K562 (cell line): ENCODE measurements around the gene STX3. TPM values are rescaled to one million over a fixed set of nuclear protein-coding genes. Genes with fewer than 3 reads are reported as not detected.
A peak's percentile ranks its signal among the peaks of the same experiment; 100 is the strongest.

ENCODE experiments used
- CBX3 ChIP-seq, 2 experiments: IDR thresholded peaks; 1 replicate in 1 of 2; 2 replicates in 1 of 2; pipeline ENCODE4 v1.6.1; 2012; ENCODE audit warnings: inconsistent platforms in 2 of 2, low read length in 2 of 2, borderline replicate concordance in 1 of 2, control low read depth in 1 of 2
- DDX20 ChIP-seq: fragments of 450-650 bp; IDR thresholded peaks from 2 replicates; pipeline ENCODE4 v1.6.1; 2016; ENCODE audit warnings: missing genetic modification characterization, low read depth, mild to moderate bottlenecking, missing compliant biosample characterization, moderate library complexity
- HDGF ChIP-seq: fragments of 450-650 bp; IDR thresholded peaks from 2 replicates; pipeline ENCODE4 v1.6.1; 2016
- HNRNPUL1 ChIP-seq: fragments of 200-400 bp; formaldehyde crosslinking; IDR thresholded peaks from 2 replicates; pipeline ENCODE4 v1.6.1; 2017; ENCODE audit warnings: low read length
- HOXB6 ChIP-seq: fragments of 250-450 bp; sonication (Bioruptor Pico); IDR thresholded peaks from 2 replicates; pipeline ENCODE4 v1.5.1; 2022; ENCODE audit warnings: mild to moderate bottlenecking, borderline replicate concordance
- JUND ChIP-seq, 2 experiments: IDR thresholded peaks; 2 replicates in 1 of 2; 3 replicates in 1 of 2; pipeline ENCODE4 v1.6.1; 2011; ENCODE audit warnings: borderline replicate concordance in 2 of 2, low read depth in 2 of 2, low read length in 2 of 2, improper control_type of control experiment in 1 of 2, missing biosample characterization in 1 of 2, missing genetic modification characterization in 1 of 2, missing genetic modification reagents in 1 of 2
- MCM7 ChIP-seq, 2 experiments: fragments of 450-650 bp; IDR thresholded peaks; 2 replicates each; pipeline ENCODE4 v1.6.1; 2016 to 2018
- MEF2D ChIP-seq: conservative IDR thresholded peaks from 2 replicates; pipeline ENCODE4 v1.6.1; 2016; ENCODE audit warnings: low read depth, missing genetic modification characterization, missing compliant biosample characterization
- SNIP1 ChIP-seq: fragments of 450-650 bp; IDR thresholded peaks from 2 replicates; pipeline ENCODE4 v1.7.1; 2017; ENCODE audit warnings: low read depth, mild to moderate bottlenecking
- TAF1 ChIP-seq: IDR thresholded peaks from 2 replicates; pipeline ENCODE4 v1.6.1; 2011; ENCODE audit warnings: mild to moderate bottlenecking, low read length, moderate library complexity; ENCODE audit not compliant: insufficient read depth, control insufficient read depth, severe bottlenecking; ENCODE audit errors: extremely low read depth
- ZFP1 ChIP-seq: fragments of 450-650 bp; formaldehyde crosslinking; IDR thresholded peaks from 2 replicates; pipeline ENCODE4 v1.4.0; 2020; ENCODE audit warnings: mild to moderate bottlenecking, mixed read lengths
- ZFP30 ChIP-seq: fragments of 250-450 bp; sonication (Bioruptor Pico); IDR thresholded peaks from 2 replicates; pipeline ENCODE4 v1.8.0; 2022; ENCODE audit warnings: moderate library complexity, mild to moderate bottlenecking, inconsistent platforms, borderline replicate concordance
- ZKSCAN8 ChIP-seq: fragments of 200-800 bp; sonication (Bioruptor generic); IDR thresholded peaks from 2 replicates; pipeline ENCODE4 v1.6.1; 2016; ENCODE audit warnings: missing genetic modification characterization, missing compliant biosample characterization
- ZNF212 ChIP-seq: fragments of 450-650 bp; formaldehyde crosslinking; IDR thresholded peaks from 2 replicates; pipeline ENCODE4 v1.4.0; 2020; ENCODE audit warnings: mild to moderate bottlenecking
- polyA plus RNA-seq, 8 experiments: library from polyadenylated mRNA; depleted of rRNA in 4 of 8; stranded (reverse) in 5 of 8; unstranded in 3 of 8; fragments of >200 nt; fragmentation: Nextera tagmentation in 2 of 8; fragmentation: Illumina TruSeq in 1 of 8; extraction: Ambion mirVana in 2 of 8; extraction: Trizol in 1 of 8; gene quantifications; 2 replicates each; pipeline versions ENCODE4 v1.2.1 to v1.2.3, GENCODE V29; 2011 to 2014; ENCODE audit warnings: inconsistent platforms in 1 of 8, missing spikeins in 1 of 8
- total RNA-seq, 7 experiments: library from RNA; depleted of rRNA in 6 of 7; stranded (reverse); fragments of >200 nt in 6 of 7; fragmentation: Illumina TruSeq in 2 of 7; extraction: Trizol in 2 of 7; gene quantifications; 2 replicates each; pipeline versions ENCODE4 v1.2.1 to v1.2.3, GENCODE V29; 2011 to 2021; ENCODE audit warnings: low replicate concordance in 1 of 7
- TF ChIP-seq, protein P1 (sequence below): fragments of 200-400 bp; formaldehyde crosslinking; IDR thresholded peaks from 2 replicates; pipeline ENCODE4 v1.6.1; 2017; ENCODE audit warnings: mild to moderate bottlenecking, low read depth, low read length, moderate library complexity
- TF ChIP-seq, protein P2 (sequence below): sonication (generic); formaldehyde crosslinking; IDR thresholded peaks from 2 replicates; pipeline ENCODE4 v1.8.1; 2022; ENCODE audit warnings: missing genetic modification reagents
- TF ChIP-seq, protein P3 (sequence below): fragments of 450-650 bp; IDR thresholded peaks from 2 replicates; pipeline ENCODE4 v1.6.1; 2016; ENCODE audit warnings: low read depth

STX3 gene
- total and polyA plus RNA-seq, 9 of the 15 experiments (the other 6 are each of a cell fraction or from before 2014, with no cell fraction given): 12.0 to 91.6 (median 48.7) TPM

DNA sequence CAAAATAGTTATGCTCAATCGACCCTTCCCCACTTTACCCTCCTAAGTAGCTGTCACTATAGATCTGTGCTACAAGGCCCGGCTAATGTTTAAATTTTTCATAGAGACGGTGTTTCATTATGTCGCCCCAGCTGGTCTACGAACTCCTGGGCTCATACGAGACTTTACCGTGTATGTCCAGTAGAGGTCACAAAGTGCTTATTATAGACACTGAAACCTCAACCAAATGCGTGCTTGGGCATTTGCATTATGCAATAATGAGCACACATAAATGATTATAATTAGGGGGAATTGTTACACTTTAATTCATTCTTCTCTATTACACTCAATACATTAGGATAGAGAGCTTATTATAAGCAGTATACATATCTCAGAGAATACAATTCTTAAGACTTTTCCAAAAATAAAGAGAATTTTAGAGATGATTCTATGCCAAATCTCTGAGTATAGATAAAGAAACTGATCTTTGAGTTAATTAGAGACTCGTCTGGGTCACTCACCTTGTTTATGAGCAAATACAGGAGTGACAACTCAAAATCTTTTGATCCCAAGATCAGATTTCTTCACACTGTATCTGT is 67.9 kb downstream of the STX3 start (continued):
- TF ChIP-seq TAF1: no peak
- TF ChIP-seq HDGF: no peak
- TF ChIP-seq CBX3 (IDR thresholded peaks at IDR 0.05; ENCODE audit: borderline replicate concordance in 1 of 2, low read length in 2 of 2): peak in 1 of 2 experiments; percentile 74; a peak in 1 of 3 replicates
- TF ChIP-seq HNRNPUL1: no peak
- TF ChIP-seq, protein P1, sequence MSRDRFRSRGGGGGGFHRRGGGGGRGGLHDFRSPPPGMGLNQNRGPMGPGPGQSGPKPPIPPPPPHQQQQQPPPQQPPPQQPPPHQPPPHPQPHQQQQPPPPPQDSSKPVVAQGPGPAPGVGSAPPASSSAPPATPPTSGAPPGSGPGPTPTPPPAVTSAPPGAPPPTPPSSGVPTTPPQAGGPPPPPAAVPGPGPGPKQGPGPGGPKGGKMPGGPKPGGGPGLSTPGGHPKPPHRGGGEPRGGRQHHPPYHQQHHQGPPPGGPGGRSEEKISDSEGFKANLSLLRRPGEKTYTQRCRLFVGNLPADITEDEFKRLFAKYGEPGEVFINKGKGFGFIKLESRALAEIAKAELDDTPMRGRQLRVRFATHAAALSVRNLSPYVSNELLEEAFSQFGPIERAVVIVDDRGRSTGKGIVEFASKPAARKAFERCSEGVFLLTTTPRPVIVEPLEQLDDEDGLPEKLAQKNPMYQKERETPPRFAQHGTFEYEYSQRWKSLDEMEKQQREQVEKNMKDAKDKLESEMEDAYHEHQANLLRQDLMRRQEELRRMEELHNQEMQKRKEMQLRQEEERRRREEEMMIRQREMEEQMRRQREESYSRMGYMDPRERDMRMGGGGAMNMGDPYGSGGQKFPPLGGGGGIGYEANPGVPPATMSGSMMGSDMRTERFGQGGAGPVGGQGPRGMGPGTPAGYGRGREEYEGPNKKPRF: no peak
- peak; percentile 54; the same call in 1 of the 2 replicates for TF ChIP-seq JUND (IDR thresholded peaks at IDR 0.05; ENCODE audit: borderline replicate concordance, low read depth, low read length)
- TF ChIP-seq JUND (tag; IDR thresholded peaks at IDR 0.05; ENCODE audit: borderline replicate concordance, low read depth, low read length): peak; percentile 52; the same call in 1 of the 3 replicates
- TF ChIP-seq ZFP30 (CRISPR knock-in tag): no peak
- TF ChIP-seq HOXB6 (CRISPR knock-in tag): no peak
- TF ChIP-seq DDX20 (tag): no peak
- TF ChIP-seq ZNF212 (CRISPR knock-in tag): no peak
- no peak for TF ChIP-seq ZFP1
- no peak for TF ChIP-seq ZKSCAN8 (CRISPR knock-in tag)
- TF ChIP-seq, protein P2, sequence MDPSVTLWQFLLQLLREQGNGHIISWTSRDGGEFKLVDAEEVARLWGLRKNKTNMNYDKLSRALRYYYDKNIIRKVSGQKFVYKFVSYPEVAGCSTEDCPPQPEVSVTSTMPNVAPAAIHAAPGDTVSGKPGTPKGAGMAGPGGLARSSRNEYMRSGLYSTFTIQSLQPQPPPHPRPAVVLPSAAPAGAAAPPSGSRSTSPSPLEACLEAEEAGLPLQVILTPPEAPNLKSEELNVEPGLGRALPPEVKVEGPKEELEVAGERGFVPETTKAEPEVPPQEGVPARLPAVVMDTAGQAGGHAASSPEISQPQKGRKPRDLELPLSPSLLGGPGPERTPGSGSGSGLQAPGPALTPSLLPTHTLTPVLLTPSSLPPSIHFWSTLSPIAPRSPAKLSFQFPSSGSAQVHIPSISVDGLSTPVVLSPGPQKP (CRISPR knock-in tag): no peak
- no peak for TF ChIP-seq MCM7 (IDR thresholded peaks at IDR 0.05)
- TF ChIP-seq SNIP1: no peak
- TF ChIP-seq, protein P3, sequence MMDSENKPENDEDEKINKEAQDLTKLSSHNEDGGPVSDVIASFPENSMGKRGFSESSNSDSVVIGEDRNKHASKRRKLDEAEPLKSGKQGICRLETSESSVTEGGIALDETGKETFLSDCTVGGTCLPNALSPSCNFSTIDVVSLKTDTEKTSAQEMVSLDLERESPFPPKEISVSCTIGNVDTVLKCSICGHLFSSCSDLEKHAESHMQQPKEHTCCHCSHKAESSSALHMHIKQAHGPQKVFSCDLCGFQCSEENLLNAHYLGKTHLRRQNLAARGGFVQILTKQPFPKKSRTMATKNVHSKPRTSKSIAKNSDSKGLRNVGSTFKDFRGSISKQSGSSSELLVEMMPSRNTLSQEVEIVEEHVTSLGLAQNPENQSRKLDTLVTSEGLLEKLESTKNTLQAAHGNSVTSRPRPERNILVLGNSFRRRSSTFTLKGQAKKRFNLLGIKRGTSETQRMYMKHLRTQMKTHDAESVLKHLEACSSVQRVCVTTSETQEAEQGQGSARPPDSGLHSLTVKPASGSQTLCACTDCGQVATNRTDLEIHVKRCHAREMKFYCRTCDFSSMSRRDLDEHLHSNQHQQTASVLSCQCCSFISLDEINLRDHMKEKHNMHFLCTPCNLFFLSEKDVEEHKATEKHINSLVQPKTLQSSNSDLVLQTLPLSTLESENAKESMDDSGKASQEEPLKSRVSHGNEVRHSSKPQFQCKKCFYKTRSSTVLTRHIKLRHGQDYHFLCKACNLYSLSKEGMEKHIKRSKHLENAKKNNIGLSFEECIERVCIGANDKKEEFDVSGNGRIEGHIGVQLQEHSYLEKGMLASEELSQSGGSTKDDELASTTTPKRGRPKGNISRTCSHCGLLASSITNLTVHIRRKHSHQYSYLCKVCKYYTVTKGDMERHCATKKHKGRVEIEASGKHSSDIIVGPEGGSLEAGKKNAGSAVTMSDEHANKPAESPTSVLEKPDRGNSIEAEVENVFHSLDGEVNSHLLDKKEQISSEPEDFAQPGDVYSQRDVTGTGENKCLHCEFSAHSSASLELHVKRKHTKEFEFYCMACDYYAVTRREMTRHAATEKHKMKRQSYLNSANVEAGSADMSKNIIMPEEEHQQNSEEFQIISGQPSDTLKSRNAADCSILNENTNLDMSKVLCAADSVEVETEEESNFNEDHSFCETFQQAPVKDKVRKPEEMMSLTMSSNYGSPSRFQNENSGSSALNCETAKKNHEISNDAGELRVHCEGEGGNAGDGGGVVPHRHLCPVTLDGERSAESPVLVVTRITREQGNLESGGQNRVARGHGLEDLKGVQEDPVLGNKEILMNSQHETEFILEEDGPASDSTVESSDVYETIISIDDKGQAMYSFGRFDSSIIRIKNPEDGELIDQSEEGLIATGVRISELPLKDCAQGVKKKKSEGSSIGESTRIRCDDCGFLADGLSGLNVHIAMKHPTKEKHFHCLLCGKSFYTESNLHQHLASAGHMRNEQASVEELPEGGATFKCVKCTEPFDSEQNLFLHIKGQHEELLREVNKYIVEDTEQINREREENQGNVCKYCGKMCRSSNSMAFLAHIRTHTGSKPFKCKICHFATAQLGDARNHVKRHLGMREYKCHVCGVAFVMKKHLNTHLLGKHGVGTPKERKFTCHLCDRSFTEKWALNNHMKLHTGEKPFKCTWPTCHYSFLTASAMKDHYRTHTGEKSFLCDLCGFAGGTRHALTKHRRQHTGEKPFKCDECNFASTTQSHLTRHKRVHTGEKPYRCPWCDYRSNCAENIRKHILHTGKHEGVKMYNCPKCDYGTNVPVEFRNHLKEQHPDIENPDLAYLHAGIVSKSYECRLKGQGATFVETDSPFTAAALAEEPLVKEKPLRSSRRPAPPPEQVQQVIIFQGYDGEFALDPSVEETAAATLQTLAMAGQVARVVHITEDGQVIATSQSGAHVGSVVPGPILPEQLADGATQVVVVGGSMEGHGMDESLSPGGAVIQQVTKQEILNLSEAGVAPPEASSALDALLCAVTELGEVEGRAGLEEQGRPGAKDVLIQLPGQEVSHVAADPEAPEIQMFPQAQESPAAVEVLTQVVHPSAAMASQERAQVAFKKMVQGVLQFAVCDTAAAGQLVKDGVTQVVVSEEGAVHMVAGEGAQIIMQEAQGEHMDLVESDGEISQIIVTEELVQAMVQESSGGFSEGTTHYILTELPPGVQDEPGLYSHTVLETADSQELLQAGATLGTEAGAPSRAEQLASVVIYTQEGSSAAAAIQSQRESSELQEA: no peak
- TF ChIP-seq MEF2D (tag): no peak
